ENCODE data around the gene PLXDC2.
"Not testable (repeated sequence)": the region's sequence is repeated elsewhere in the genome, so short reads cannot be mapped to it uniquely, and the experiment has no call there.

Gene PLXDC2

GRCh38 chr10:20045100-20045499 lies 228.9 kb downstream of the PLXDC2 start:
- not testable (repeated sequence) for H3K4me3 ChIP-seq (ENCODE audit: low read depth, low read length); H3K27me3 ChIP-seq (ENCODE audit: control insufficient read depth, insufficient read depth, low read length); H3K9ac ChIP-seq (ENCODE audit: low read depth, low read length); H3K4me1 ChIP-seq (ENCODE audit: control insufficient read depth, insufficient read depth, low read length); H3K9me3 ChIP-seq (ENCODE audit: control insufficient read depth, insufficient read depth, low read length); H3K36me3 ChIP-seq (ENCODE audit: control insufficient read depth, insufficient read depth, low read length)

- Histone ChIP-seq H3K4me3 (ENCODE audit: low read depth, low read length) (no peak overlapping the region), H3K9me3 (ENCODE audit: control insufficient read depth, insufficient read depth, low read length) (no peaks in the 10 kb centered on the region), H3K36me3 (ENCODE audit: control insufficient read depth, insufficient read depth, low read length) (no peaks in the 10 kb centered on the region), H3K4me1 (ENCODE audit: control insufficient read depth, insufficient read depth, low read length) (no peaks in the 10 kb centered on the region), H3K27me3 (ENCODE audit: control insufficient read depth, insufficient read depth, low read length) (no peaks in the 10 kb centered on the region), H3K9ac (ENCODE audit: low read depth, low read length) (no peak overlapping the region)
These were observed 231.9 kb downstream of the PLXDC2 start for GRCh38 chr10:20048161-20048560.

- H3K4me1 ChIP-seq (ENCODE audit: control insufficient read depth, insufficient read depth, low read length): no peaks in the 10 kb centered on the region
- H3K9ac ChIP-seq (ENCODE audit: low read depth, low read length): no peak overlapping the region
- peaks cover 2% of the 10 kb centered on the region for H3K36me3 ChIP-seq (ENCODE audit: control insufficient read depth, insufficient read depth, low read length)
- H3K9me3 ChIP-seq (ENCODE audit: control insufficient read depth, insufficient read depth, low read length): no peaks in the 10 kb centered on the region
- H3K27me3 ChIP-seq (ENCODE audit: control insufficient read depth, insufficient read depth, low read length): no peaks in the 10 kb centered on the region
- H3K4me3 ChIP-seq (ENCODE audit: low read depth, low read length): no peak overlapping the region
These were observed 241.9 kb downstream of the PLXDC2 start for GRCh38 chr10:20058135-20058534.

GRCh38 chr10:20059084-20059835 lies 243.0 kb downstream of the PLXDC2 start:
- Histone ChIP-seq H3K9ac (ENCODE audit: low read depth, low read length) (no peak overlapping the region), H3K36me3 (ENCODE audit: control insufficient read depth, insufficient read depth, low read length) (no peaks in the 10 kb centered on the region), H3K9me3 (ENCODE audit: control insufficient read depth, insufficient read depth, low read length) (no peaks in the 10 kb centered on the region), H3K27me3 (ENCODE audit: control insufficient read depth, insufficient read depth, low read length) (no peaks in the 10 kb centered on the region), H3K4me1 (ENCODE audit: control insufficient read depth, insufficient read depth, low read length) (no peaks in the 10 kb centered on the region), H3K4me3 (ENCODE audit: low read depth, low read length) (no peak overlapping the region)

- H3K27me3 ChIP-seq (ENCODE audit: control insufficient read depth, insufficient read depth, low read length): no peaks in the 10 kb centered on the region
- H3K4me1 ChIP-seq (ENCODE audit: control insufficient read depth, insufficient read depth, low read length): no peaks in the 10 kb centered on the region
- no peaks in the 10 kb centered on the region for H3K9me3 ChIP-seq (ENCODE audit: control insufficient read depth, insufficient read depth, low read length)
- no peak overlapping the region for H3K9ac ChIP-seq (ENCODE audit: low read depth, low read length)
- no peak overlapping the region for H3K4me3 ChIP-seq (ENCODE audit: low read depth, low read length)
- no peaks in the 10 kb centered on the region for H3K36me3 ChIP-seq (ENCODE audit: control insufficient read depth, insufficient read depth, low read length)
These were observed 249.6 kb downstream of the PLXDC2 start for GRCh38 chr10:20065814-20066213.

- H3K27me3 ChIP-seq (ENCODE audit: control insufficient read depth, insufficient read depth, low read length): no peaks in the 10 kb centered on the region
- H3K4me3 ChIP-seq (ENCODE audit: low read depth, low read length): no peak overlapping the region
- H3K9me3 ChIP-seq (ENCODE audit: control insufficient read depth, insufficient read depth, low read length): no peaks in the 10 kb centered on the region
- H3K4me1 ChIP-seq (ENCODE audit: control insufficient read depth, insufficient read depth, low read length): no peaks in the 10 kb centered on the region
- no peak overlapping the region for H3K9ac ChIP-seq (ENCODE audit: low read depth, low read length)
- H3K36me3 ChIP-seq (ENCODE audit: control insufficient read depth, insufficient read depth, low read length): no peaks in the 10 kb centered on the region
These were observed 256.9 kb downstream of the PLXDC2 start for GRCh38 chr10:20073167-20073566.

GRCh38 chr10:20075713-20076112 lies 259.5 kb downstream of the PLXDC2 start:
- no peaks in the 10 kb centered on the region for H3K4me1 ChIP-seq (ENCODE audit: control insufficient read depth, insufficient read depth, low read length)
- no peak overlapping the region for H3K9ac ChIP-seq (ENCODE audit: low read depth, low read length)
- no peaks in the 10 kb centered on the region for H3K36me3 ChIP-seq (ENCODE audit: control insufficient read depth, insufficient read depth, low read length)
- H3K27me3 ChIP-seq (ENCODE audit: control insufficient read depth, insufficient read depth, low read length): no peaks in the 10 kb centered on the region
- H3K9me3 ChIP-seq (ENCODE audit: control insufficient read depth, insufficient read depth, low read length): no peaks in the 10 kb centered on the region
- H3K4me3 ChIP-seq (ENCODE audit: low read depth, low read length): no peak overlapping the region

- Histone ChIP-seq H3K27me3 (ENCODE audit: control insufficient read depth, insufficient read depth, low read length) (no peaks in the 10 kb centered on the region), H3K9ac (ENCODE audit: low read depth, low read length) (no peak overlapping the region), H3K36me3 (ENCODE audit: control insufficient read depth, insufficient read depth, low read length) (no peaks in the 10 kb centered on the region), H3K4me3 (ENCODE audit: low read depth, low read length) (no peak overlapping the region), H3K4me1 (ENCODE audit: control insufficient read depth, insufficient read depth, low read length) (no peaks in the 10 kb centered on the region), H3K9me3 (ENCODE audit: control insufficient read depth, insufficient read depth, low read length) (no peaks in the 10 kb centered on the region)
These were observed 268.2 kb downstream of the PLXDC2 start for GRCh38 chr10:20084451-20084850.

GRCh38 chr10:20085115-20085514 lies 268.9 kb downstream of the PLXDC2 start:
- Histone ChIP-seq H3K4me3 (ENCODE audit: low read depth, low read length) (no peak overlapping the region), H3K4me1 (ENCODE audit: control insufficient read depth, insufficient read depth, low read length) (no peaks in the 10 kb centered on the region), H3K9ac (ENCODE audit: low read depth, low read length) (no peak overlapping the region), H3K36me3 (ENCODE audit: control insufficient read depth, insufficient read depth, low read length) (no peaks in the 10 kb centered on the region), H3K27me3 (ENCODE audit: control insufficient read depth, insufficient read depth, low read length) (no peaks in the 10 kb centered on the region), H3K9me3 (ENCODE audit: control insufficient read depth, insufficient read depth, low read length) (no peaks in the 10 kb centered on the region)

- Histone ChIP-seq H3K9ac (ENCODE audit: low read depth, low read length) (no peak overlapping the region), H3K9me3 (ENCODE audit: control insufficient read depth, insufficient read depth, low read length) (no peaks in the 10 kb centered on the region), H3K4me1 (ENCODE audit: control insufficient read depth, insufficient read depth, low read length) (no peaks in the 10 kb centered on the region), H3K4me3 (ENCODE audit: low read depth, low read length) (no peak overlapping the region), H3K27me3 (ENCODE audit: control insufficient read depth, insufficient read depth, low read length) (no peaks in the 10 kb centered on the region), H3K36me3 (ENCODE audit: control insufficient read depth, insufficient read depth, low read length) (no peaks in the 10 kb centered on the region)
These were observed 271.1 kb downstream of the PLXDC2 start for GRCh38 chr10:20087353-20087752.

GRCh38 chr10:20088061-20088701 lies 271.9 kb downstream of the PLXDC2 start:
- no peaks in the 10 kb centered on the region for H3K27me3 ChIP-seq (ENCODE audit: control insufficient read depth, insufficient read depth, low read length)
- no peaks in the 10 kb centered on the region for H3K4me1 ChIP-seq (ENCODE audit: control insufficient read depth, insufficient read depth, low read length)
- no peak overlapping the region for H3K4me3 ChIP-seq (ENCODE audit: low read depth, low read length)
- H3K9ac ChIP-seq (ENCODE audit: low read depth, low read length): no peak overlapping the region
- no peaks in the 10 kb centered on the region for H3K9me3 ChIP-seq (ENCODE audit: control insufficient read depth, insufficient read depth, low read length)
- H3K36me3 ChIP-seq (ENCODE audit: control insufficient read depth, insufficient read depth, low read length): no peaks in the 10 kb centered on the region

- H3K9me3 ChIP-seq (ENCODE audit: control insufficient read depth, insufficient read depth, low read length): no peaks in the 10 kb centered on the region
- H3K4me1 ChIP-seq (ENCODE audit: control insufficient read depth, insufficient read depth, low read length): no peaks in the 10 kb centered on the region
- no peaks in the 10 kb centered on the region for H3K27me3 ChIP-seq (ENCODE audit: control insufficient read depth, insufficient read depth, low read length)
- H3K36me3 ChIP-seq (ENCODE audit: control insufficient read depth, insufficient read depth, low read length): no peaks in the 10 kb centered on the region
- no peak overlapping the region for H3K4me3 ChIP-seq (ENCODE audit: low read depth, low read length)
- no peak overlapping the region for H3K9ac ChIP-seq (ENCODE audit: low read depth, low read length)
These were observed 273.6 kb downstream of the PLXDC2 start for GRCh38 chr10:20089879-20090278.

Measured in iPS-15b (cell line).